ENCODE measurements around the gene EIF2D.

EIF2D gene

DNA sequence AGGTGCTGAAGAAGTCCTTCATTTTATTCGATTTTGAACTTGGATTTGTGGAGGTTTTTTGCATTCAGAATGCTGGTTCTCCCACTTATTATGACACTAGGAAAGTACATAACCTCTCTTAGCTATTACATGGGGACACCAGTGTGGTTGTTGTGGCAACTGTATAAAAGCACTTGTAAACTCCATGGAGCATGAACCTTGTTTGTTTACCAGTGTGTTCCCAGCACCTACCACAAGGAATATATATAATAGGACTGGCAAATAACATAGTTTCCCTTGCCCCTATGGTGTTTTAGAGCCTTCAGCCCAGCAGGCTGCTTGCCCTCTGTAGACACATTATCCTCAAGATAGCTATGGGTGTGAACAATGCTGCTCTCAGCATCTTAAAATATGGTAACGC is 61.8 kb downstream of the EIF2D start:
- H3K27ac ChIP-seq, result no peak overlapping the region
- no peak for TF ChIP-seq ZFX (IDR thresholded peaks at IDR 0.05)
- TF ChIP-seq, protein P1, sequence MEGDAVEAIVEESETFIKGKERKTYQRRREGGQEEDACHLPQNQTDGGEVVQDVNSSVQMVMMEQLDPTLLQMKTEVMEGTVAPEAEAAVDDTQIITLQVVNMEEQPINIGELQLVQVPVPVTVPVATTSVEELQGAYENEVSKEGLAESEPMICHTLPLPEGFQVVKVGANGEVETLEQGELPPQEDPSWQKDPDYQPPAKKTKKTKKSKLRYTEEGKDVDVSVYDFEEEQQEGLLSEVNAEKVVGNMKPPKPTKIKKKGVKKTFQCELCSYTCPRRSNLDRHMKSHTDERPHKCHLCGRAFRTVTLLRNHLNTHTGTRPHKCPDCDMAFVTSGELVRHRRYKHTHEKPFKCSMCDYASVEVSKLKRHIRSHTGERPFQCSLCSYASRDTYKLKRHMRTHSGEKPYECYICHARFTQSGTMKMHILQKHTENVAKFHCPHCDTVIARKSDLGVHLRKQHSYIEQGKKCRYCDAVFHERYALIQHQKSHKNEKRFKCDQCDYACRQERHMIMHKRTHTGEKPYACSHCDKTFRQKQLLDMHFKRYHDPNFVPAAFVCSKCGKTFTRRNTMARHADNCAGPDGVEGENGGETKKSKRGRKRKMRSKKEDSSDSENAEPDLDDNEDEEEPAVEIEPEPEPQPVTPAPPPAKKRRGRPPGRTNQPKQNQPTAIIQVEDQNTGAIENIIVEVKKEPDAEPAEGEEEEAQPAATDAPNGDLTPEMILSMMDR (conservative IDR thresholded peaks at IDR 0.05), result no peak; the same call in 1 of the 2 replicates

DNA sequence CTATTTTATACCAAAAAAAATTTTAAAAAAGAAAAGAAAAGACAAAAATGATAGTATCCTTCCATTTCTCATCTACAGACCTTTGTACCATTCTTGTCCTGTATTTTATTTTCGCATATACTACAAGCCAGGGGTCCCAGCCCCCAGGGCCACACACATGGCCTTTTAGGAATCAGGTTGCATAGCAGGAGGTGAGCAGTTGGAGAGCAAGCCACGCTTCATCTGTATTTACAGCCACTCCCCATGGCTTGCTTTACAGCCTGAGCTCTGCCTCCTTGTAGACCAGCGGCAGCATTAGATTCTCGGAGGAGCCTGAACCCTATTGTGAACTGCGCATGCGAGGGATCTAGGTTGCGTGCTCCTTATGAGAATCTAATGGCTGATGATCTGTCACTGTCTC is 65.2 kb downstream of the EIF2D start:
- no peak for TF ChIP-seq ZFX (IDR thresholded peaks at IDR 0.05)
- TF ChIP-seq, protein P1 (conservative IDR thresholded peaks at IDR 0.05), result no peak

DNA sequence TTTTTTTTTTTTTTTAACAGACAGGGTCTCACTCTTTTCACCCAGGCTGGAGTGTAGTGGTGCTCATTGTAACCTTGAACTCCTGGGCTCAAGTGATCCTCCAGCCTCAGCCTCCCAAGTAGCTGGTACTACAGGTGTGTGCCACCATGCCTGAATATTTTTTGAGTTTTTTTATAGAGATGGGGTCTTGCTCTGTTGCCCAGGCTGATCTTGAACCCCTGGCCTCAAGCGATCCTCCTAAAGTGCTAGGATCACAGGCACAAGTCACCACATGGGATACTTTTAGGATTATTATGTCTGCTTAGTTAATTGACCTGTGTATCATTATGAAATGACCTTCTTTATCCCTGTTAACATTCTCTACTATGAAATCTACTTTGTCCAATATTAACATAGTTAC is 66.9 kb downstream of the EIF2D start:
- H3K27ac ChIP-seq, result no peak overlapping the region
- TF ChIP-seq ZFX (IDR thresholded peaks at IDR 0.05), result no peak
- TF ChIP-seq, protein P1 (conservative IDR thresholded peaks at IDR 0.05), result no peak

More for the DNA sequence above, 65.2 kb downstream of the EIF2D start:
- H3K27ac ChIP-seq, result no peak overlapping the region

DNA sequence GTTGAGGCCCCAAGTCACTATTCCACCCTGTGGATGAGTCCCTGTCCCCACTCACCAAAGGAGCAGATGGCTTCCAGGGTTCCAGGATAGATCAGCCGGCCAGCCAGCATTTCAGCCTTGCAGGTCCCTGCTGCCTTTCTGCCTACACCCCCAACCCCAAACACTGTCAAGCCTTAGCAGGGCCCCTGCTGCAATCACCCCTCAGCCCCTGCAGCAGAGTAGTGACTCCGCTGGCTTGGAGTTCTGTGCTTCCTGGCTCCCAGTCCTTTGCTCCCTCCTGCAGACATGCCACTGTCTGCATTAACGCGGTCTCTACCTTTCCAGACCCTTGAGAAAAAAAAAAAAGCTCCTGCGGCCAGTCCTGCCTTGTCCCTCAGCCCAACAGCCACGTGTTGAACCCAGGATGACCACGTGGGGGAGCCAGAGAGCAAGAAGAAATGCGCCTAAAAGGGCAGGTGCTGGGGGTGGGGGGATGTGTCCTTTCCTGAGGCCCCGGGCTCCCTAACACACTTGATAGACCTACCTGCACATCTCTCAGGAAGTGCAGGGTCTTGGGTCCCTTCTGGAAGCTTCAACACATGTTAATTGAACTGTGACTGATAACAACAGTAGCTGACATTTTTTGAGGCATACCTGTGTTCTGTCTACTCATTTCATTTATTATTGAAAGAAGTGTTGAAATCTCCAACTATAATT is 67.6 kb downstream of the EIF2D start:
- H3K27ac ChIP-seq, result peak overlapping the region; percentile 17; the same call in 1 of the 2 replicates
- TF ChIP-seq, protein P1 (conservative IDR thresholded peaks at IDR 0.05), result peak; percentile 97
- no peak for TF ChIP-seq ZFX (IDR thresholded peaks at IDR 0.05)

Measured in C4-2B (cell line).